NT2/D1 (cell line): ENCODE data around the gene CHRFAM7A.
"Not testable (repeated sequence)": the region's sequence is repeated elsewhere in the genome, so short reads cannot be mapped to it uniquely, and the experiment has no call there.

ENCODE experiments used
- SUZ12 ChIP-seq: IDR thresholded peaks from 2 replicates; pipeline ENCODE4 v1.6.1; 2011; ENCODE audit not compliant: insufficient read length, insufficient read depth; ENCODE audit errors: extremely low read depth
- YY1 ChIP-seq: IDR thresholded peaks from 2 replicates; pipeline ENCODE4 v1.6.1; 2011; ENCODE audit not compliant: insufficient read length, insufficient read depth
- ZNF274 ChIP-seq: IDR thresholded peaks from 2 replicates; pipeline ENCODE4 v1.6.1; 2011; ENCODE audit warnings: mild to moderate bottlenecking, low read depth, low read length

DNA sequence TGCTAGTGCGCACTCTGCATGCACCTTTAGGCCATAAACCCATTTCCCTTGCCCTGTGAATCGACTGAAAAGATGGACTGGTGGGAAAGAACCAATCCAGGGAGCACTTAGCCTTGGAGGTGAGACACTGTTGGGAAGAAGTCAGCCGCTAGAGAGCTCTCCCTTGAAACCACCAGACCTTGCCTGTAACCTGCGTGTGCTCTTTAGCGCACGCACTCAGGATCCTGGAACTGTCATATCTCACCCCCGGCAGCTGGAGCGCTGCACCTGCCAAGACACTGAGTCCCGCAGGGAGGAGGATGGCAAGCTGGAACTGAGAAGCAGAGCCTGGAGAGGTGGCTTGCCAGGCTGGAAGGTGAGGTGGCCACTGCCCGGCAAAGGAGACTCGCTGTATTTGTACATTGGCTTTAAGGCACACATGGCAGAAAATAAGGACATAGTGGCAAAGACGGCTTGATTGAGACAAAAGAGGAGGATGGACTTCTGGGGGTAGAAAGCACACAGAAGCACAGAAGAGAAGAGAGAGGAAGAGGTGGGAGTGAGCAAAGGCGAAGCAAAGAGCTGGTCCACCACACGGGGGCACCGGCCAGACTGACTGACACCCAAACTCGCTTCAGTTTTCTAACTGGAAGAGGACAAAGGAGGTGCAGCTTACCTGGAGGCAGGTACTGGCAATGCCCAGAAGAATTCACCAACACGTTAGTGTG lies 16.8 kb downstream of the CHRFAM7A start:
- not testable (repeated sequence) for TF ChIP-seq YY1, ZNF274, SUZ12
